Testis (tissue), 2 donors: ENCODE results near the gene ERCC8.

Experiments
- CTCF ChIP-seq, 3 experiments: fragments of 450-650 bp in 2 of 3; fragments of 200-600 bp in 1 of 3; sonication (generic) in 1 of 3; IDR thresholded peaks; one replicate each; pipeline ENCODE4 v1.5.1; 2016 to 2019; ENCODE audit warnings: antibody characterized with exemption in 3 of 3, mild to moderate bottlenecking in 2 of 3, moderate library complexity in 1 of 3
- POLR2A ChIP-seq: fragments of 450-650 bp; IDR thresholded peaks from one replicate; pipeline ENCODE4 v1.6.1; 2017; ENCODE audit warnings: antibody characterized with exemption, mild to moderate bottlenecking, moderate library complexity

- TF ChIP-seq CTCF (IDR thresholded peaks at IDR 0.05) (no peak), POLR2A (no peak)
These were observed 48.6 kb upstream of the ERCC8 start for GRCh38 chr5:60993425-60993824.
